HepG2 (cell line): ENCODE results near the gene THOP1. TPM values are rescaled to one million over a fixed set of nuclear protein-coding genes. Genes with fewer than 3 reads are reported as not detected.

Experiments
- EP300 ChIP-seq, 3 experiments: sonication (generic) in 1 of 3; formaldehyde crosslinking in 1 of 3; IDR thresholded peaks; 2 replicates each; pipeline versions ENCODE4 v1.5.1 to v1.6.1; 2011 to 2020; ENCODE audit warnings: low read depth in 2 of 3, low read length in 2 of 3, borderline replicate concordance in 1 of 3, improper control_type of control experiment in 1 of 3, mild to moderate bottlenecking in 1 of 3, missing genetic modification reagents in 1 of 3, moderate library complexity in 1 of 3
- FOXK1 ChIP-seq: sonication (generic); formaldehyde crosslinking; IDR thresholded peaks from 2 replicates; pipeline ENCODE4 v1.4.0; 2020; ENCODE audit warnings: low read depth, missing genetic modification reagents, borderline replicate concordance
- FOXK2 ChIP-seq: fragments of 450-650 bp; IDR thresholded peaks from 2 replicates; pipeline ENCODE4 v1.6.1; 2016
- GATA4 ChIP-seq: sonication (generic); IDR thresholded peaks from 2 replicates; pipeline ENCODE4 v1.6.1; 2016; ENCODE audit warnings: antibody characterized with exemption, low read depth, borderline replicate concordance
- GPN1 ChIP-seq: sonication (generic); formaldehyde crosslinking; IDR thresholded peaks from 2 replicates; pipeline ENCODE4 v1.5.1; 2020; ENCODE audit warnings: missing genetic modification reagents, borderline replicate concordance
- KDM3A ChIP-seq: IDR thresholded peaks from 2 replicates; pipeline ENCODE4 v1.6.1; 2018; ENCODE audit warnings: low read depth, missing compliant biosample characterization
- MBD4 ChIP-seq: IDR thresholded peaks from 2 replicates; pipeline ENCODE4 v1.6.1; 2012; ENCODE audit warnings: low read length, inconsistent platforms, borderline replicate concordance
- MLLT10 ChIP-seq: sonication (generic); formaldehyde crosslinking; IDR thresholded peaks from 2 replicates; pipeline ENCODE4 v1.4.0; 2020; ENCODE audit warnings: missing genetic modification reagents
- MLX ChIP-seq: IDR thresholded peaks from 2 replicates; pipeline ENCODE4 v1.6.1; 2016
- NCOA5 ChIP-seq: sonication (generic); formaldehyde crosslinking; IDR thresholded peaks from 2 replicates; pipeline ENCODE4 v1.4.0; 2020; ENCODE audit warnings: missing genetic modification reagents
- NFE2L1 ChIP-seq: sonication (generic); formaldehyde crosslinking; IDR thresholded peaks from 2 replicates; pipeline ENCODE4 v1.4.0; 2020; ENCODE audit warnings: missing genetic modification reagents, mild to moderate bottlenecking, borderline replicate concordance
- NR1H2 ChIP-seq: sonication (generic); formaldehyde crosslinking; IDR thresholded peaks from 2 replicates; pipeline ENCODE4 v1.8.1; 2022; ENCODE audit warnings: low read depth, missing genetic modification reagents, borderline replicate concordance
- SIX4 ChIP-seq: sonication (generic); formaldehyde crosslinking; IDR thresholded peaks from 2 replicates; pipeline ENCODE4 v1.4.0; 2020; ENCODE audit warnings: missing genetic modification reagents
- SOX6 ChIP-seq, 2 experiments: fragments of 450-650 bp in 1 of 2; sonication (generic) in 1 of 2; formaldehyde crosslinking in 1 of 2; IDR thresholded peaks; 2 replicates each; pipeline versions ENCODE4 v1.4.0 to v1.6.1; 2017 to 2020; ENCODE audit warnings: antibody characterized with exemption in 1 of 2, mild to moderate bottlenecking in 1 of 2, missing genetic modification reagents in 1 of 2
- STAT5B ChIP-seq: sonication (generic); formaldehyde crosslinking; IDR thresholded peaks from 2 replicates; pipeline ENCODE4 v1.4.0; 2020; ENCODE audit warnings: missing genetic modification reagents
- TCF7L2 ChIP-seq: IDR thresholded peaks from 2 replicates; pipeline ENCODE4 v1.6.1; 2011; ENCODE audit warnings: mild to moderate bottlenecking, low read depth, low read length, moderate library complexity
- TEAD3 ChIP-seq: optimal IDR thresholded peaks from 2 replicates; pipeline ENCODE3; 2016; ENCODE audit warnings: borderline replicate concordance
- TRIM24 ChIP-seq: sonication (generic); formaldehyde crosslinking; IDR thresholded peaks from 2 replicates; pipeline ENCODE4 v1.8.0; 2022; ENCODE audit warnings: mild to moderate bottlenecking, missing genetic modification reagents
- ZBTB38 ChIP-seq: sonication (generic); formaldehyde crosslinking; IDR thresholded peaks from 2 replicates; pipeline ENCODE4 v1.5.1; 2020; ENCODE audit warnings: mild to moderate bottlenecking, missing genetic modification reagents
- ZBTB49 ChIP-seq: sonication (generic); formaldehyde crosslinking; IDR thresholded peaks from 2 replicates; pipeline ENCODE4 v1.4.0; 2020; ENCODE audit warnings: missing genetic modification reagents, borderline replicate concordance
- ZFYVE20 ChIP-seq: sonication (generic); formaldehyde crosslinking; IDR thresholded peaks from 2 replicates; pipeline ENCODE4 v1.8.0; 2023; ENCODE audit warnings: low read depth, mild to moderate bottlenecking, moderate library complexity, missing genetic modification reagents, borderline replicate concordance
- ZNF260 ChIP-seq: sonication (generic); formaldehyde crosslinking; IDR thresholded peaks from 2 replicates; pipeline ENCODE4 v1.4.0; 2020; ENCODE audit warnings: missing genetic modification reagents, low read depth, mild to moderate bottlenecking, borderline replicate concordance
- ZNF282 ChIP-seq: fragments of 450-650 bp; IDR thresholded peaks from 2 replicates; pipeline ENCODE4 v1.6.1; 2018; ENCODE audit not compliant: partially characterized antibody
- ZNF484 ChIP-seq: sonication (generic); formaldehyde crosslinking; IDR thresholded peaks from 2 replicates; pipeline ENCODE4 v1.5.1; 2020; ENCODE audit warnings: mild to moderate bottlenecking, low read depth, missing genetic modification reagents, borderline replicate concordance
- ZNF501 ChIP-seq: sonication (generic); formaldehyde crosslinking; IDR thresholded peaks from 2 replicates; pipeline ENCODE4 v1.5.1; 2020; ENCODE audit warnings: mild to moderate bottlenecking, moderate library complexity, missing genetic modification reagents
- ZSCAN25 ChIP-seq: sonication (generic); formaldehyde crosslinking; IDR thresholded peaks from 2 replicates; pipeline ENCODE4 v1.8.0; 2022; ENCODE audit warnings: mild to moderate bottlenecking, missing genetic modification reagents
- ZSCAN5A ChIP-seq: sonication (generic); formaldehyde crosslinking; IDR thresholded peaks from 2 replicates; pipeline ENCODE4 v1.8.0; 2022; ENCODE audit warnings: mild to moderate bottlenecking, missing genetic modification reagents, borderline replicate concordance
- polyA plus RNA-seq, 8 experiments: library from polyadenylated mRNA; depleted of rRNA in 3 of 8; stranded (reverse) in 7 of 8; unstranded in 1 of 8; fragments of >200 nt; fragmentation: Illumina TruSeq in 4 of 8; extraction: Trizol in 4 of 8; gene quantifications; 2 replicates each; pipeline versions ENCODE4 v1.2.1 to v1.2.3, GENCODE V29; 2011 to 2016; ENCODE audit warnings: low read depth in 4 of 8, missing spikeins in 1 of 8, mixed read lengths in 1 of 8; ENCODE audit not compliant: insufficient read depth in 1 of 8
- total RNA-seq, 5 experiments: library from RNA; depleted of rRNA; stranded (reverse); fragments of >200 nt; fragmentation: Illumina TruSeq; extraction: Trizol; gene quantifications; 2 replicates each; pipeline ENCODE4 v1.2.3, GENCODE V29; 2016; ENCODE audit warnings: low read depth in 1 of 5

Gene THOP1
- total and polyA plus RNA-seq, 2 of the 13 experiments (the other 11 are each of a cell fraction or from before 2014, with no cell fraction given), result 74.4 to 116 TPM

GRCh38 chr19:2790557-2791271 lies 5.4 kb downstream of the THOP1 start (continued):
- TF ChIP-seq TCF7L2 (no peak), EP300 (IDR thresholded peaks at IDR 0.05; ENCODE audit: low read depth in 2 of 2, low read length in 2 of 2) (0 out of 4 replicates have a peak, but pooled peaks of 1 of the 2 experiments have one; percentile 46), EP300 (CRISPR knock-in tag; IDR thresholded peaks at IDR 0.05; ENCODE audit: borderline replicate concordance) (no peak), KDM3A (no peak), FOXK2 (no peak), ZBTB38 (CRISPR knock-in tag) (peak; percentile 92), ZSCAN25 (CRISPR knock-in tag) (no peak), ZNF282 (no peak), ZNF260 (CRISPR knock-in tag) (no peak), SIX4 (CRISPR knock-in tag) (no peak), MLX (CRISPR knock-in tag) (0 out of 2 replicates have a peak, but pooled peaks have one; percentile 32), MLLT10 (CRISPR knock-in tag) (no peak), ZFYVE20 (CRISPR knock-in tag) (no peak), TEAD3 (peak; percentile 80), NFE2L1 (no peak), ZNF484 (CRISPR knock-in tag) (no peak), GATA4 (no peak), SOX6 (IDR thresholded peaks at IDR 0.05) (no peak), SOX6 (CRISPR knock-in tag; IDR thresholded peaks at IDR 0.05) (peak; percentile 88), NCOA5 (CRISPR knock-in tag) (no peak), NR1H2 (CRISPR knock-in tag) (no peak), MBD4 (no peak), ZBTB49 (CRISPR knock-in tag) (no peak), STAT5B (no peak), ZSCAN5A (CRISPR knock-in tag) (no peak), ZNF501 (CRISPR knock-in tag) (peak; percentile 71; the same call in 1 of the 2 replicates), FOXK1 (peak; percentile 89; the same call in 1 of the 2 replicates), GPN1 (no peak), TRIM24 (CRISPR knock-in tag) (no peak)
